ENCODE measurements around the gene SYNPO.
A peak's percentile ranks its signal among the peaks of the same experiment; 100 is the strongest.

Gene SYNPO

DNA sequence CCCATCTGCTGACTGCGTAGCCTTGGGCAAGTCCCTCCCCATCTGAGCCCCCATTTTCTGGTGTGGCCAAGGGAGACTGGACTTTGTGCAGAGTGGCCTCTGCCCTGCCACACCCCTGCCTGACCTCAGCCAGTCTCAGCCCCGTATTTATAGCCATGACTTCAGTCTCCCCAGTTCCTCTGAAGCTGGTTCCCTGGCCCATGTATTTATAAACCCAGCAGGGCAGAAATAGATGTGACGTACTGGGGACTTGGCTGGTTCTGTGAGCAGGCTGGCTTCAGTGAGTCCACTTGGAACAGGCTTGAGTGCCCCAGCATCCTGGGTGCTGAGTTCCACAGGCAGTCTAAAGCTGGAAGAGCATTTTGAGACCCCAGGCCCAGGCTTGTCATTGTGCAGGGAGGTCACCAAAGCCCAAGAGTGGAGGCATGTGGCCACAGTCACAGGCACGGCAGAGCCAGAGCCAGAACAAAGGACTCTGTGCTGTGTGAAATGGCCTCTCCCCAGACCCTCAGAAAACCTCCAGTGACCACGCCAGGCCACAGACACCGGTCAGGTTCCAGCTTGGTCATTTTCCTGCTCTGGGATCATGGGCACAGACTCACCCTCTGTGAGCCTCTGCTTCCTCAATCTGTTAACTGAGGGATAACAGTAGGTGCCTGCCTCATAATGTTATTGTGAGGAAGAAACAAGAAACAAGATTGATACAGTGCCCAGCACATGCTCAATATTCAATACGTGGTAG, 30.4 kb upstream of the SYNPO start:
- no peak for DNase-seq

DNA sequence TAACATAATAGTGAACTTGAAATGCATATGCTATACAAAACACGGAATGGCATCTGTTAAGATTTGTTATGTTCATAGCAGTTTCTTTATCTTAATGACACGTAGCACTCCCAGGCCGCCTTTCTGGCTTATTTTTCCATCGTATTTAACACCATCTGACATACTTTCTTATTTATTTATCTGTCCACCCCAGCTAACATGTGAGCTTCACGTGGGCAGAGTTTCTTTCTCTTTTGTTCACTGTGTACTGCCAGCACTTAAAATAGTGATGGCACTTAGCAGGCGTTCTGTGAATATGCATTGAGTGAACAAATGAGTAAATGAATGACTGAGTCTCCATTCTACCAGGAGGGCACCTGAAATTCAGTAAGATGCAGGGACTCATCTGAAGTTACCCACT, 29.4 kb upstream of the SYNPO start:
- DNase-seq = no peak

DNA sequence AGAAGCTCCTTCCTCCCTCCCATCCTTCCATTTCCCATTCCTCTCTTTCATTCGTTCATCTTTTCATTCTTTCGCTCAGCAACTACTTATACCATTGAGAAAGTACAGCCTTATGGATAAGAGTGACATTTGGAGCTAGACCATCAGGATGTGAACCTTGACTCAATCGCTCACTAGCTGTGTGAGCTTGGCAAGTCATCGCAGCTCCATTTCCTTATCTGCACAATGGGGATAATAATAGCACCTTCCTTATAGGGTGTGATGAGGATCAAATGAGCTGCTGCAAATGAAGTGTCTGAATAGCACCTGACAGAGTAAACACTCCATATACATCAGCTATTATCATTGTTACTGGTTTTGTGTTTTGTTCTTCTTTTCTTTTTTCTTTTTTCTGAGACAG, 28.1 kb upstream of the SYNPO start:
- no peak for DNase-seq

DNA sequence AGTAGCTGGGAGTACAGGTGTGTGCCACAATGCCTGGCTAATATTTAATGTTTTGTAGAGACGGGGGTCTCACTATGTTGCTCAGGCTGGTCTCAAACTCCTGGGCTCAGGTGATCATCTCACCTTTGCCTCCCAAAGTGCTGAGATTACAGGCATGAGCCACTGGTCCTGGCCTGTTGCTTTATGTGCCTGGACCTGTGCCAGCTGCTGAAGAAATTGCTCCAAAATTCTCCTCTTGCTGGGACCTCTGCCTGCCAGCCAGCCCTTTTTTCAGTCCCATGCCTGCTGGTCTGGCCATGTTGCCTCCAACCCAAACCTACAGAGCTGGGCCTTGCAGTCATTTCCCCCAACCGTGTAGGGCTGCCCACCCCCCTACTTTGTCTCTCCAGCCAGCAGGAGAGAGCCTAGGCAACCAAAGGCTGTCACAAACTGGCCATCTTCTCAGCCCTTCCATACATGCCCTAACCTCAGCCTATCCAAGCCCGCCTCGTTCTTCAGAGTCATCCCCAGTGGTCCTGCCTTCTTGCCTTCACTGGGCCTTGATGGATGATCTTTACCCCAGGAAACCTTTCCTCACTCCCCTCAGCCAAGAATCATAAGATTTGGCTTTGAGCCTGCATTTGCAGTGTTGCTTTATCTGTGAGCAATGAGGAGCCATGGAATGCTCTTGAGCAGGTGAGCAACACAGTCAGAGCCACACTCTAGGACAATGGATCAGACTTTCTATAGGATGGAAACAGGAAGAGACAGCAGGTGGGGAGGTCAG, 27.4 kb upstream of the SYNPO start:
- no peak for DNase-seq

DNA sequence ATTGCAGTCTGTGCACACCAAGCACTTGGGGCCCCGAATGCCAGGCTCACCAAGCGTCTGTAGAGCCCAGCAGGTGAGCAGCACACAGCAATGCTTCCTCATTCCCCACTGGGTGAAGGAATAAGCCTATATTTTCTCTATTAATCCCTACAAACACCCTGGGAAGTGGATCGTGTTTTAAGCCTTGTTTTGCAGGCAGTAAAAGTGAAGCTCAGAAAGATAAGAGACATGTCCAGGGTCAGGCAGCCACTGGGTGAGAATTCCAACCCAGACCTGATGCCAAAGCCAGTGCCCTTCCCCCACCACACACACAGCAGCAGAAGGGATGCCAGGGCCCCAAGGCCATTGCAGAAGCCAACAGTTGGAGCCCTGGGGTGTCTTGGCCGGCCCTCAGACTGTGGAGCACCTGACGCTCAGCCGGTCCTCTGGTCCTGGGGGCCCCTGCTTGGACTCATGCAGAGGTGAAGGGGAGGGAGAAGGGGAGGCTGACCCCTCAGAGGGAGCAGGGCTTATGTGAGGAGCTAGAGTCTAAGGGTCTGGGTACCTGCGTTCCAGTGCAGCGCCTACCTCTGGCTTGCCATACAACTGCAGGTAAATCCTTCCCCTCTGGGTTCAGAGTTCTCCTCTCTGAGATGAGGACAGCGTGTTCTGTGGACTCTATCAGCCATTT, 26.3 kb upstream of the SYNPO start:
- DNase-seq = no peak

DNA sequence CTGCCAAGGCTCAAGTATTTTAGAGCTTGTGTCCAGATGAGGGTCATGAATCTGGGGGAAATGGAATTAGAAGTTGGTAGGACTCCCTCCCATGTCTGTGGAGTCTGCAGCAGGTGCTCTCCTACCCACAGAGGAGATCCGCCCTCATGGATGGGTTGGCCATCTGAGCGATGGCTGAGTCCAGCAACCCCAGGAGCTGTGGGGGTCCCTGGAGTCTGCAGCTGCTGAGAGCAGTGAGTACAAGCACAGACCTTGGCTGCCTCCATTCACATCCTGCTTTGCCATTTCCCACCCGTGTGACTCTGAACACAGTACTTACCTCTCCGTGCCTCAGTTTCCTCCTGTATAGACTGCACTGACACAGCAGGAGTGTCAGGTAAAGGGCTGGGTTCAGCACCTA, 25.8 kb upstream of the SYNPO start:
- no peak for DNase-seq

DNA sequence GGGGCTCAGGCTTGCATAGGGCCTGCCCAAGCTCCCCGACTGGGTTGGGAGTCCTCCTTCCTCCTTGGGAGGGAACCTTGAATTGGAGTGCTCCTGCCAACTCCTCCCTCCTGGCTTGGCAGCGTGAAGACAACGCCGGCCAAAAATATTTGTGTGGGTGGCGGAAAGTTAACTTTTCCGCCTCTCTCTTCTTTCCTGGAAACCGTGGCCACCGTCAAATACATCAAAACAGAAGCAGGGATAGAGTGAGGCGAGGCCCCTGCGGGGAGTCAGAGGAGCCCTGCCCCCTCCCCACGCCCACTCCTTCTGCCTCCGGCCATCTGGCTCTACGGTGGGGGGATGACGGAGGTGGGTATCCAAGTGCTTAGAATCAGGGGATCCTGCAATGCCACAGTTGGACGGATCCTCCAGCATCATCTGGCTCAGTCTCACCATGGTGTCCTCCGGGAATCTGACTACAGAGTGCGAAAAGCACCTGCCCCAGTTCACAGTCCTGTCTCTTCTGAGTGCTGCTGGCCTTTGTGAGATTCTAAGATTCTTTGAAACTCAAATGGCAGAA, 25.2 kb upstream of the SYNPO start:
- no peak for DNase-seq

DNA sequence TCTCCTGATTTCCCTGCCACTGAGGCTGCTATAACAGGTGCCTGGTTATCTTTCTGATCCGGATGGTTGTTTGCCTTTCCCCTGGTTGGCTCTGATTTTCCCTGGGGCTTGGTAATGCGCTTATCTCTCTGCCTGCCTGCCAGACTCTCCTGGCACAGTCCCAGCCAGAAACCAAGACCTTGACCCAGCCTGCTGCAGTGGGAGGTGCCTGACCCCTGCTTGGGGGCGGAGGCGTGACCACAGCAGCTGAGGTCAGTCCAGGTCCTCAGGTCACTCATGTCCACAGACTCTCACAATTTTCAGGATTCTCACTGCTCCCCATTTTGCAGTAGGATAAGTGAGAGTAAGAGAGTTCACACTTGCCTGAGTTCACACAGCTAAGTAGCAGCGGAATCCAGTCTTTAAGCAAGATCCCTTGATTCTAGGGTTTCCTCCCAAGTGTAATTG, 24.4 kb upstream of the SYNPO start:
- no peak for DNase-seq

DNA sequence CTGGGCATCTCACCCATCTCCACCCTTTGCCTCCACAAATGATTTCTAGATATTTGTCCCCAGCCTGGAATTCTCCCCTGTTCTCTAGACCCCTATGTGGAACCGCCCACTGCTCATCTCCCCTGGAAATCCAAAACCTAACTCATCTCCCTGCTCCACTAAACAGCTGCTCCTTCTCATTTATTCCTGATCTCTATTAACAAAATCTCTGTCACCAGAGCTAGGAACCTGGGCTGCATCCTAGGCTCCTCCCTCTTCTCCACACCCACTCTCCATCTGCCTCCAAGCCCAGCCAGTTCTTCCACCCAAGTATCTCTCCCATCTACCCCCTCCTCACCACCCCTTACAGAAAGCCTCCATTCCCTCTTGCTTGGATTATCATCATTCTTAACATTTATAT, 24.0 kb upstream of the SYNPO start:
- DNase-seq = no peak

DNA sequence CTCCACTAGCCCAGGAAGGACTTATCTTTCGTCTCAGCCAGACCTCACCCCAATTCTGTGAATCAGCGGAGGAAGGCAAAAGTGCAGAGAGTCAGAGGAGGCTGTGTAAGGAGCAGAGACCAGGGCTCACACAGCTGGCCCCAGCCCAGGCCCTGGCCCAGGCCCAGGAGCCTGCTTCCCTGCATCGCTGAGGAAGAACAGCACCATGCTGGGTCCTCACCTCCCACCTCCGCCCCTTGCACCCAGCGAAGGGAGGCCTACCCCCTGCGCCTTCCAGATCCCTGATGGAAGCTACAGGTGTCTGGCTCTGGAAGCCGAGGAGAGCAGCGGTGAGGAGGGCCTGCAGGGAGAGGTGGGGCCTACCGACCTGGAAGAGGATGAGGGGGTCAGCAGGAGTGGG, 22.3 kb upstream of the SYNPO start:
- no peak for DNase-seq

DNA sequence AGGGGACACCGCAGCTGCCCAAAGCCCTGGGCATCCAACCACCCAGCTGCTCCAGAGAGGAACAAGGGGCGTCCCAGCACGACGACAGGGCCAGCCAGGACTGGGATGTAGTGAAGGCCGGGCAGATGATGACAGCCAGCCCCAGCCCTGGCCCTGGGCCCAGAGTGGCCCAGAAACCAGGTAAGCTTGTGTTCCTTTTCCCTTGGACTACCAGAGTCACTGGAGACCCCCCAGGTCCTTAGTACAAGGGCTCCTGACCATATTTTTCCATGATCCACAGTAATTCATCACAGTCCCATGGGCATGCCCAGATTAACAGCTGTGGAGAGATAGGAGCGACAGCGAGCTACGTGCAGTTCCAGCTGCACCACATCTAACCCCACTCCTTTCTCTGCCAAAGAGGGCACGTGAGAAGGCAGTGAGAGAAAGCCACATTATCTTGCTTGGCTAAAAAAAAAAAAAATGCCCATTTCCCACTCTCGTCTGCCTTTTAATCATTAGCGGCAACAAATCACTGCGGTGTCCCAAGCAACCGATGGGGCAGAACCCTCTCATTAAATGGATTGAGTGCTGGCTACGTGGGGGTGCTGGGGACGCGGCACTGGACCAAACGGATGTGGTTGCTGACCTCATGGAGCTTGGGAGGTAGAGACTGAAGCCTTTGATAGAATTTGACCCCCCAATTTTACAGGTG, 21.7 kb upstream of the SYNPO start:
- no peak for DNase-seq

DNA sequence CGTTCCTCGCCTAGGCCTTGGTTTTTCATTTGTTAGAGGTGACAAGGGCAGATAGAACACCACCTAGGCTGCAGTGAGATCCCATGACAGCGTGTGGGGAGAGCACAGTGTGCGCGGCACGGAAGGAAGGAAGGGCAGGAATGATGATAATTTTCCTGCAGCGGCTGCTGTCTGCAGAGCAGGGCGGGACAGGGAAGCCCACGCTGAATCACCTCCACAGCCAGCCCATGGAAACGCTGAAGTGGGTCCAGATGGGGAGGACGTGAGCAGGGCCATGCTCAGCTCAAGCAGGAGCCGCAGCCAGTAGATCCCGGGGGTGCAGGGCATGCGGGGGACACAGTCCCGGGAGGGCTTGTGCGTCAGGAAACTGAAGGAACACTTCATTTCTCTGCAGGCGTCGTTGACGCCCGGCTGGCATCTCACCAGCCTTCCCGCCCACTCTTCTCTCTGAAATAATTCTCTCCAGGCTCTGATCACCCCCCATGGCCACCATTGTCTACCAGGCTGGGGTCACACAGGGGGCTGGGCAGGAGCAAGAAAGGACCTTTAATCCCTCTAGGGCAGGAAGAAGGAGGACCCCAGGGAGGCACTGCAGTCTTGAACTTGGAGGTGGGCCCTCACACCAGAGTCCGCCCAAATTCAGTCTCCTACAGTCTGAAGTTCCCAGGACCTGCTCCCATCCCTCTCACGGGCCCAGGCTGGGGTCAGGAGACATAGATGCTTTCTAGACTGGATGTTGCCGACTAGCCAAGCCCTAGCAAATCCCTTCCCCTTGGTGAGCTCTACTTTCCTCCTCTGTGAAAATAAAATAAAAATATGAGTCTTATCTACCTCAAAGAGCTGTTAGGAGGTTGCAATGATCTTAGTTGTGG, 20.9 kb upstream of the SYNPO start:
- no peak for DNase-seq

DNA sequence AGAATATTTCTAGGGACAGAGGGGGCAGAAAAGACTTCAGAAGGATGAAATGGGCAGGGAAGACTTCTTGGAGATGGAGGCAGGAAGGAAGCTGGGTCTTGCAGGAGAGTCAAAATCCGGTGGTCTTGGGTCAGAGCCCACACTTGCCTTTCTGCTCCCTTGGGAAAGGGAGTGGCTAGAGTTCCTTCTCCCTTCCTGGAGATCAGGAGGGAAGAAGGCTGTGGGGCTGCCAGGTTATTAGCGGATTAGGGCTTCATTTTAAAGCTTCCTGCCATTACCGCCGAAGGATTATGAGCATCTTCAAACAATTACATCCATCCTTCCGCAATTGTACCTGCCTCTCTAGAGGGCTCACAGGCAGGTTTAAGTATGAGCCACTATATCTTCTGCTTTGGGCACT, 19.2 kb upstream of the SYNPO start:
- DNase-seq = no peak

DNA sequence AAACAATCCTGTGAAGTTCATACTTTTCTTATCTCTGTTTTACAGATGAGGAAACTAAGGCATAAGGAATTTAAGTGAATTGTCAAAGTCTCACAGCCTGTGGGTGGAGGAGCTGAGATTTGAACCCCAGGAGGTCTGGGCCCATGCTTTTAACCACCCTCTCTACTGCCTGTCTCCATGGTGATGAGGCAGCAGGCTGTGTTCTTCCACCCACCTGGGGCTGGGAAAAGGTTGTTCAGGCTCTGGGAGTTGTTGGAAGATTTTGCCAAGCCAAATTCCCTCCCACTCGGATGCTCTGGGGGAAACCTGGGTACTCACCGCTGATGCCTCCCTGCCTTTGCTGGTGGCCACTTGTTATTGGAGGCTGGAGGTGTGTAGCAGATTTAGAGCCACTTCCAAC, 18.3 kb upstream of the SYNPO start:
- DNase-seq = no peak

DNA sequence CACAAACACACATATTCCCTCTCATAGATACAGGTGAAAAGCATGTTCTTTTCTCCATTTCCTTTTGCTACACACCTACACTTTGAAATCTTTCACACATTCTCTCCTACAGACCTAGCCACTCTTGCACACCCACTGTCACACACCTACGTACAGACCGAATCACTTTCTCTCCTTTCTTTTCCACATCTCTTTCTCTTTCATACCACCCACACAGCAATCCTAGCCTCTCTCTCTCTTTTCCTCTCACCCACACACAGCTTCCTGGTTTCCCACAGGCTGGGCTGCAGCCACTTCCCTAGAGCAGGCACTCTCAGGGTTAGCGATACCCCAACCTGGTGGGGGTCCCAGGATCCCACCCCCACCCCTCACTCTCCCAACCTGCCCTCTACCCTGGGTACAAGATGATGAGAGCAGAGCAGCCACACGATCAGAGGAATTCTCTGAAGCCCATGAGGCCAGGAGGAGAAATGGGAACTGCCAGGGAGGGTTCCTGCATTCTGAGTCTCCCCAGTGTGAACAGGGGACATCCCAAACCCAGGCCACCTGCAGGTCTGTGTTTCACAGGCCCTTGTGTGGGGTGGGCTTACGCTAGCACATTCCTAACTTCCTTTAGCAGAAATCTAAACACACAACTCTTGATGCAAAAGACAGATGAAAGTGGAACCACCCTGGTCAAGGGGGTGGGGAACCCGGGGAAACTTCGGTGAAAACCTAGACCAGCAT, 17.1 kb upstream of the SYNPO start:
- no peak for DNase-seq

DNA sequence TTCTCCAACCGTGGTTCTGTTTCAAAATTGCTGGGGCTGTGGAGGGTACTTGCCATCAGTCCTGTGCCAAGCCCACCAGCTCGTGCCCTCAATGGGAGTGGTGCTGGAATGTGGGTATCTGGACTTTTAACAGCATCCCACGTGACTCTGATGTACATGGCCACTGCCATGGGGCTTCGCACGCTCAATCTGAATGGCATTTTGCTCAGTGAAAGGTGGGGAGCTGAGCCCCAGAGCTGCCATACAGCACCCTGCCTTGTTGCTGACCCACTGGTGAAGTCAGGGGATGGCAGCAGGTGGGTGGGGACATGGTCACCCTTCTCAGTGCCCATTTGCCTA, 16.6 kb upstream of the SYNPO start:
- DNase-seq = no peak

DNA sequence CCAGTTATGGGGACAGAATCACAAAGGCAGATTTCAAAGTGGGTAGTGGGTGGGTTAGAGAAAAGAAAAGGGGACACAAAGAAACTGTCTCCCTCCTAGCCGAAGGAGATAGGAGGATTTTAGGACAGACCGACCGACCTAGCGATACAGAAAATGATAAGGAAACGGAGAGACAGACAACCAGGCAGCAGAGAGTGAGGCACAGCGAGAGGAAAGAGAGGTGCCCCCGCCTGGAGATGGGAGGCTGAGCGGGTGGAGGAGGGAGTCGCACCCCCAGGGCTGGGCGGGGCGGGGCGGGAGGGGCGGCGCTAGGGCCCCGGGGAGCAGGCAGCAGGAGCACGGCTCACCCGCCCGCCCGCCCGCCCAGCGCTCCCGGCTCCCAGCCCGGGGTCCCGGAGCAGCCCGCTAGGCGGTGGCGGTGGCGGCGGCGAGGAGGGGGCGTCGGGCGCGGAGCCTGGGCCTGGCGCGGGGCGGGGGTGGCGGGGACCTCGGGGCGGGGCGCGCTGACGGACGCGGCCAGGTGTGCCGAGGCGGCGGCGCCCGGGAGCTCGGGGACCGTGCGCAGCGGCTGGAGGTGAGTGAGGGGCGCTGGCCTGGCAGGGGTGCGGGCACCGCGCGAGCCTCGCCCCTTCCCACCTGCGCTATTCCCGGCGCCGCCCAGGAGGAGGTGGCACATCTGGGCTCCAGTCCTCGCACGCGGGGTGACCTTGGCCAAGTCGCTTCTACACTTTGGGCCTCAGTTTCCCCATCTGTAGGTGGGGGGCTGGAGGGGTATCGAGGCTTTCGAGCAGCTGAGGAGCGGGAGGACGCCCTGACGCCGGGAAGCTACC, 15.9 kb upstream of the SYNPO start:
- DNase-seq = peak; percentile 25

DNA sequence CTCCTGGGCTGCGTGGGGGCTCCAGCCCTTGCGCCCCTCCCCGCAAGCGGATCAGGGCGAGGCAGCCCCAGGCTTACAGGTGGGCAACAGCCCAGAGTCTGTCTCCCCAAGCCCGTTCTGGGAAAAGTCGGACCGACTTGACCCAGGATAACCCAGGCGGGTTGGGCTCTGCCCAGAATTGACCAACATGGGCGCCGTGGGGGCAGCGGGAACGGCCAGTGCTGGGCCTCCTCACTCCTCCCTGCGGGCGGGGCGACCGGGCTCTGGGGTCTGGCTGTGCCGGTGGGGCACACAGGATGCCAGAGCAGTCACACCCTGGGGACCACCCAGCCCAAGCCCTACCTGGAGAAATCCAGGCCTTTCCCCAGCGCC, 15.3 kb upstream of the SYNPO start:
- no peak for DNase-seq

DNA sequence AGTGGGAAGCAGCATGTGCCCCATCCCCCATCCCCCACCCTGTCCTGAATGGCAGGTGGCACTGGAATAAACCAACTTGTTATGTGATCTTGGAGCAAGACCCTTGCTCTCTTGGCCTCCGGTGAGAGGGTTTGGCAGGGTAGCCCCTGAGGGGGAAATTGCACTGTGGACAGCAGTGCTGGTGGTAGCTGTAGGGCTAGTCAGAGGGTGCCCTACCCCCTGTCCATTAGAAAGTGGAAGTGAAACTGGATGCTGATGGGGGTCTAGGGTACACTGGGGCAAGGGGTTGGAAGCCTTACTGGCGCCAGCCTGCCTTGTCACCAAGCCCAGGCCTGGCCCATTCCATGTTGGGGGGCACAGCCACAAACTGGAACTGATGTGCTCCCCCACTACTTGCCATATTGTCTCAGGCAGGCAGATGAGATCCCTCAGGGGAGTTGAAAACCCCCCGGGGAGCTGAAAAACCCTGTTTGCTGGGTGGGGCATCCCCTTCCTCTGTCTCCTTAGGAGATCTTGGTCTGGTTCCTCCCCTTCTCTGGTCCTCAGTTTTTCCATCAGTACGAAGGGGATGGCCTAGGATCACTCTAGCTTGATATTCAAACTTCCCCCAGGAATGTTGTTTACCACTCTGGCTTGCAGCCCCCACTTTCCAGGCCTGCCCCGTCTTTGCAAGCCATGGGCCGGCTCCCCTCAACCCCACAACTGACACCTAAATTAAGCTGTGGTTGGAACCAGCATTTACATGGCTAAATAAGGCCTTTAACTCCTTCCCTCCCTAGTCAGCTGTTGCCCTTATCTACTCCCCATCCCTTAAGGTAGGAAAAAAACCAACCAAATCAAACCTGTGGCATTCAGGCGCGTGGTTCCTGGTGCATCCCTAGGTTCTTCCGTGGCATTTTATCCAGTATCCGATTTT, 14.4 kb upstream of the SYNPO start:
- DNase-seq = peak; percentile 53

All from CD4-positive, alpha-beta T cell treated with Interleukin-15 for 1 hour (primary cell).